DMS153 (cell line): ENCODE measurements around the gene SLC16A5.
"Not testable (repeated sequence)": the region's sequence is repeated elsewhere in the genome, so short reads cannot be mapped to it uniquely, and the experiment has no call there.

Source experiments
- DNase-seq: peaks from one replicate; lab custom pipeline; 2025; lab: John Stamatoyannopoulos, UW

Gene SLC16A5

GRCh38 chr17:75064460-75064859 lies 23.3 kb upstream of the SLC16A5 start:
- no peak for DNase-seq

- no peak for DNase-seq
Observed at GRCh38 chr17:75064867-75065561, 22.7 kb upstream of the SLC16A5 start.

GRCh38 chr17:75065562-75066151 lies 22.1 kb upstream of the SLC16A5 start:
- no peak for DNase-seq

- DNase-seq, result no peak
Observed at GRCh38 chr17:75067856-75068255, 19.9 kb upstream of the SLC16A5 start.

GRCh38 chr17:75068750-75069149 lies 19.0 kb upstream of the SLC16A5 start:
- DNase-seq, result no peak

- DNase-seq, result peak; percentile 11
Observed at GRCh38 chr17:75069783-75070182, 18.0 kb upstream of the SLC16A5 start.

GRCh38 chr17:75071478-75072271 lies 16.1 kb upstream of the SLC16A5 start:
- DNase-seq, result not testable (repeated sequence)

GRCh38 chr17:75072909-75073308 lies 14.8 kb upstream of the SLC16A5 start:
- not testable (repeated sequence) for DNase-seq

GRCh38 chr17:75073618-75074047 lies 14.1 kb upstream of the SLC16A5 start:
- DNase-seq, result no peak

- DNase-seq, result no peak
Observed at GRCh38 chr17:75074532-75074931, 13.2 kb upstream of the SLC16A5 start.

GRCh38 chr17:75075597-75076336 lies 12.0 kb upstream of the SLC16A5 start:
- DNase-seq, result no peak

- no peak for DNase-seq
Observed at GRCh38 chr17:75077072-75077495, 10.7 kb upstream of the SLC16A5 start.

- DNase-seq, result peak; percentile 5
Observed at GRCh38 chr17:75077496-75078283, 10.1 kb upstream of the SLC16A5 start.

GRCh38 chr17:75078284-75079022 lies 9.3 kb upstream of the SLC16A5 start:
- no peak for DNase-seq

- DNase-seq, result no peak
Observed at GRCh38 chr17:75079023-75079373, 8.8 kb upstream of the SLC16A5 start.

GRCh38 chr17:75081611-75082540 lies 5.9 kb upstream of the SLC16A5 start:
- DNase-seq, result no peak

- no peak for DNase-seq
Observed at GRCh38 chr17:75082683-75083082, 5.1 kb upstream of the SLC16A5 start.

- DNase-seq, result no peak
Observed at GRCh38 chr17:75084039-75084660, 3.6 kb upstream of the SLC16A5 start.

GRCh38 chr17:75086496-75087181 lies 1.1 kb upstream of the SLC16A5 start:
- DNase-seq, result no peak
